T-helper 2 cell treated with Interferon-gamma antibody and Interleukin-4, amounts not matched to agents 5 μg/mL and 100 μg/mL, for 36 hours (primary cell): ENCODE results near the gene RWDD1.

ENCODE experiments used
- DNase-seq: peaks from one replicate; pipeline ENCODE4 v3.0.0; 2021; ENCODE audit warnings: low spot score
- H3K27ac Mint-ChIP-seq: one replicate; pipeline ENCODE4 v1.8.0; 2021; ENCODE audit warnings: mild to moderate bottlenecking, mixed read lengths
- H3K27me3 Mint-ChIP-seq: one replicate; pipeline ENCODE4 v1.8.0; 2021; ENCODE audit warnings: low read depth, mixed read lengths
- H3K36me3 Mint-ChIP-seq: one replicate; pipeline ENCODE4 v1.8.0; 2021; ENCODE audit warnings: low read depth, mixed read lengths
- H3K4me1 Mint-ChIP-seq: one replicate; pipeline ENCODE4 v1.8.0; 2021; ENCODE audit warnings: low read depth, mixed read lengths
- H3K4me3 Mint-ChIP-seq: one replicate; pipeline ENCODE4 v1.8.0; 2022; ENCODE audit warnings: mild to moderate bottlenecking, moderate library complexity, mixed read lengths
- H3K9me3 Mint-ChIP-seq: one replicate; pipeline ENCODE4 v1.8.0; 2021; ENCODE audit warnings: mixed read lengths

Gene RWDD1, protein sequence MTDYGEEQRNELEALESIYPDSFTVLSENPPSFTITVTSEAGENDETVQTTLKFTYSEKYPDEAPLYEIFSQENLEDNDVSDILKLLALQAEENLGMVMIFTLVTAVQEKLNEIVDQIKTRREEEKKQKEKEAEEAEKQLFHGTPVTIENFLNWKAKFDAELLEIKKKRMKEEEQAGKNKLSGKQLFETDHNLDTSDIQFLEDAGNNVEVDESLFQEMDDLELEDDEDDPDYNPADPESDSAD

DNA sequence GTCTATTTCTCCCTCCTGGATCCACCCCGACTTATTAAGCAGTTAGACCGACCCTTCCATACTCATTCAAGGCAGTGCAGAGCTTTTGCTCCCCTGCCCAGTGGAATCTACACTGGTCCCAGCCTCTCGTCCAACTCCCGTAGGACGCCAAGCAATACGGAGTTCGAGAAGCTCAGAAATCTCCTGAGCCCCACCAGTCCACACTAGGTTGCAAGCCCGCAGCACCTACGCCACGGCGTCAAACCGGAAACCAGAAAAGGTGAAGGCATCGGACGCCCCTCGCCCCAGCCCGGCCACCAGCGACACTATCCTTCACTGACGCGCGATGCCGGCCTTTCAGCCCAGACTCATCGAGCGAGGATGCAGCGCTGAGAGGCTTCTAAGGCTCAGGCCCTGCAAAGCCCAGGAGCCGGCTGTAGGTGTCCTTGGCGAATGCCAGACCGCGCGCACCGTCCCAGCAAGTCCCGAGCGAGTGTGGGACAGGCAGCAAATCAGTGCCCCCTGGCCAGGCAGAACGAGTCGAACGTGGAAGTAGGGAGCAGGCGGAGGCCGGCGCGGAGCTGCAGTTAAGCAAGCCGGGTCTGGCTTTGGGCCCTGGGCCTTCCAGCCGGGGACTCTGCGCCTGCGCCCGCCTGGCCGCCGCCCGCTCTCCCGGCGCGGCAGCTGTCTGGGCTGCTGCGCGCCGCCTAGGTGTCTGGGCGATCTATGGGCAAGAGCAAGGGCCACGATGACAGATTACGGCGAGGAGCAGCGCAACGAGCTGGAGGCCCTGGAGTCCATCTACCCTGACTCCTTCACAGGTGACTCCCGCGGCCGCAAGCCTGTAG is at the start of gene RWDD1:
TSS of gene RWDD1 (plus strand) at position 649 of the 827 bp plus-strand sequence. CDS start at position 728, 79 bp downstream.
- Mint-ChIP-seq H3K27ac (peak within 1 kb of the TSS; percentile 95), H3K27me3 (peaks cover 11% of the 10 kb centered on the region), H3K36me3 (peaks cover 12% of the 10 kb centered on the region), H3K4me1 (peaks cover 28% of the 10 kb centered on the region), H3K4me3 (peak within 1 kb of the TSS; percentile 97), H3K9me3 (no peaks in the 10 kb centered on the region)
- DNase-seq, result peak; percentile 99

DNA sequence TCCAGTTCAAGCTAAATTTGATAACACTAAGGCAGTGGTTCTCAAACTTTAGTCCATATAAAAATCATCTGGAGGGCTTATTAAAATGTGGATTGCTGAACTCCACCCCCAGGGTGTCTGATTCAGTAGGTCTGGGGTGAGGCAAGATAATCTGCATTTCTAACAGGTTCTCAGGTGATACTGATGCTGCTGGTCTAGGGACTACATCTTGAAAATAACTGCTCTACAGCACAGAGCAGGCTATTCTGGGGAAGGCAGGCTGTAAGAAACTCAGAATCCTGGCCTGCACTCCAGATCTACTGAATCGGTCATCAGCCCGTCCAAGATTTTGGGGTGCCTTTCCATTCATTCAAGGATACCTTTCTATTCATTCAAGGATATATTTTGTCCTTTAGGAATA is 48.4 kb upstream of the RWDD1 start:
- DNase-seq, result no peak
- no peak overlapping the region for H3K4me3 Mint-ChIP-seq
- H3K36me3 Mint-ChIP-seq, result no peaks in the 10 kb centered on the region
- peaks cover 37% of the 10 kb centered on the region for H3K27me3 Mint-ChIP-seq
- no peak overlapping the region for H3K27ac Mint-ChIP-seq
- H3K9me3 Mint-ChIP-seq, result no peaks in the 10 kb centered on the region
- H3K4me1 Mint-ChIP-seq, result no peaks in the 10 kb centered on the region

DNA sequence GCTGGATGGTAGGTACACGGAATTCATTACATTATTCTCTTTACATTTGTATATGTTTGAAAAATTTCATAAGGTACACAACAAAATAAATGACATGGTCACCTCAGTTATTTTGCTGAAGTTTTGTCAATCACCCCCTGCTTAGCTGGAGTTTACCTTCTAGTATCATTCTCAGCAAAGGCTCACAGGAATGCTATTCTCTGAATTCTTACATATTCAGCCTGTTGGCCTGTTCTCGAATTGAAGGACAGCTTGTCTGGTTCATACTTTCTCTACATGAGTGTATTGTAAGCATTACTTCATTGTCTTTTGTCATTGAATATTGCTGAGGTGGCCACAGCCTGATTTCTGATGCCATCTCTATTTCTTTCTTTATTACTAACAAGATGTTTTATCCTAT is 47.1 kb upstream of the RWDD1 start:
- peaks cover 35% of the 10 kb centered on the region for H3K27me3 Mint-ChIP-seq
- no peak for DNase-seq
- H3K27ac Mint-ChIP-seq, result no peak overlapping the region
- no peaks in the 10 kb centered on the region for H3K4me1 Mint-ChIP-seq
- H3K9me3 Mint-ChIP-seq, result no peaks in the 10 kb centered on the region
- no peak overlapping the region for H3K4me3 Mint-ChIP-seq
- no peaks in the 10 kb centered on the region for H3K36me3 Mint-ChIP-seq

DNA sequence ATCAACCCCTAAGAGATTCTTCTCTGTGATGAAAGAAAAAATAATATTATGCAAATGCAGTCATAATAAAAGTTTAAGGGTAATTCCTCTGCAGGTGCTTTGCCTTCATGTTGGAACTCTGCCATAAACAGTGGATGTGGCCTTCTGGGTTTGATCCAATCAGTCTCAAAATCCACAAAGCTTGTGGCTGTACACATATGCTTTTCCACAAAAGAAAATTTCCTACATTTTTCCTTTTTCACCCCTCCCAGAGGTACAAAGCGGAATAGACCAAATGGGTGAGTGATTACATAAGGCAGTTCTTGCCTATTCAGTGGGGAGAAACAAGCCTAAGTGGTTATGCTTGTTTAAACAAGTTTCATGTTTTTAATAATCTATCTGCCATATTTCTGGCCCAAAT is 43.2 kb upstream of the RWDD1 start:
- Mint-ChIP-seq H3K4me1 (no peaks in the 10 kb centered on the region), H3K36me3 (no peaks in the 10 kb centered on the region), H3K9me3 (no peaks in the 10 kb centered on the region), H3K27me3 (peaks cover 60% of the 10 kb centered on the region), H3K27ac (no peak overlapping the region), H3K4me3 (no peak overlapping the region)
- no peak for DNase-seq

DNA sequence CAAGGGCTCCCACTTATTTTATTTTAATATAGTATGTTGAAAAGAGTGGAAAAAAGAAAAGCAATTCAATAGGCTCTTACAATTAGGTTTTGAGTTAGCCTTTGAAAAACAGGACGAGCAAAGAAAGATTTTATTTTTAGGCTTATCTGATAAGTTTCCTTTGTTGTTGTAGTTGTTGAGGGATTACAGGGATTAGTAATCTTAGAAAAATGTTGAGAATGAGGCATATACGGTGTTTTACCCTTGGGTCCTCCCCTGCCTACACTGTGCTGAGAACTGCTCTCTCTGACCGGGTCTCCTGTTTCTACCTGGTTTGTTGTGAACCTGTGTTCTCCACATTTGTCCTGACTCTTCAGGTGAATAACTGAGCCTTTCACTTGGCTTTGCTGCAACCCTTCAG is 42.5 kb upstream of the RWDD1 start:
- H3K36me3 Mint-ChIP-seq, result no peaks in the 10 kb centered on the region

DNA sequence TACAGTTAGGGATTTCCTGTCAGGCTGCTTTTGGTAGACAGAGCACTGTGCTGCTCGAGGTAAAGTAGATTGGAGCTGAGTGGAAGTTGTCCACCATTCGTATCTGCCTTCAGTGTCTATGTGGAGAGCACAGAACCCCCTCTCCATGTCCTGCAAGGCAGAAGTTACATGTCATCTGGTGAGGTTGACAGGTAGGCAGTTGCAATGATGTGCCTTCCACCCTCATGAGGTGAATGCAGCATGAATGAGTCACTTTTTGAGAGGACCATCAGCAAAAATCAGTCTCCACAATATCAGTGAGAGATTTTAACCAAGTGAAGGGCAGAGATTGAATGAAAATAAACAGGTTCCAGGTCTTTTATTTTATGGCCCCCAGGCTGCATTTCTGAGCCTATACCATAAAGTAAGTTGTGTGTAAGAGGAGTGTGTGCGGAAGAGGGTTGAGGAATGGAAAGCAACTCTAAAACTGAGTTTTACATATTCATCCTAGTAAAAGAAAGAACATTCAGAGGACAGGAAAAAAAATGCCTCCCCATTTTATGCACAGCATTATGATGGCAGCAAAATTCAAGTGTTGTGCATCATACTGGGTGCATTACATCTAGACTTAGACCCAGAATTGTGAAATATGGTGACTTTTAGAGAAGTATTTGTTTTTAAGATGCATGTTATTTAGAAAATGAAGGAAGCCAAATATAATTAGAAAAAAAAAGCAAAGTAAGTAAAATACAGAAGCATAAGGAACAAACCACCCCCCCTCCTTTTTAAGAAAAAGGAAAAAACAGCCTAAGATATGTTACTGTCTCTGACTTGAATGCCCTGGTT is 41.6 kb upstream of the RWDD1 start:
- no peak overlapping the region for H3K27ac Mint-ChIP-seq
- no peaks in the 10 kb centered on the region for H3K36me3 Mint-ChIP-seq
- peaks cover 65% of the 10 kb centered on the region for H3K27me3 Mint-ChIP-seq
- DNase-seq, result no peak
- H3K9me3 Mint-ChIP-seq, result no peaks in the 10 kb centered on the region
- H3K4me1 Mint-ChIP-seq, result no peaks in the 10 kb centered on the region
- H3K4me3 Mint-ChIP-seq, result no peak overlapping the region

More for the DNA sequence above, 42.5 kb upstream of the RWDD1 start:
- Mint-ChIP-seq H3K27me3 (peaks cover 63% of the 10 kb centered on the region), H3K27ac (no peak overlapping the region), H3K9me3 (no peaks in the 10 kb centered on the region), H3K4me3 (no peak overlapping the region), H3K4me1 (no peaks in the 10 kb centered on the region)
- no peak for DNase-seq

DNA sequence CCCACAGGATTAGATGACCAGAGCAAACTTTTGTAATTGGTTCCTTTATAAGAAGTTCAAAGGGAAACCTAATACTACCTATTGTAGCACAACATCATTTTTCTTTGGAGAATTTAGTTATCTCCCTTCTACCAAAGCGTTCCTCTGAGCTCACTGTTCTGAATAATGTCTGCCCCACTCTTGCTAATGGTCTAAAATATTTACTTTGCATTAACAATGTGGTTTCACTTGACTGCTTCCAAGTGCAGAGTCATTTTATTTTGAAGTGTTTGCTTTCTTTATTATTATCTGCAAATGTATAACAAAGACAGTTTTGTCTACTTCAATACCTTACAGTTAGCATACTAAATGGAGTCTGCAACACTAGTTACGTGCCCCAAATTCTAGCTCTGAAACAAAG is 40.9 kb upstream of the RWDD1 start:
- H3K4me3 Mint-ChIP-seq, result no peak overlapping the region
- H3K36me3 Mint-ChIP-seq, result no peaks in the 10 kb centered on the region
- H3K27ac Mint-ChIP-seq, result no peak overlapping the region
- H3K9me3 Mint-ChIP-seq, result no peaks in the 10 kb centered on the region
- DNase-seq, result no peak
- H3K4me1 Mint-ChIP-seq, result no peaks in the 10 kb centered on the region
- peaks cover 61% of the 10 kb centered on the region for H3K27me3 Mint-ChIP-seq

DNA sequence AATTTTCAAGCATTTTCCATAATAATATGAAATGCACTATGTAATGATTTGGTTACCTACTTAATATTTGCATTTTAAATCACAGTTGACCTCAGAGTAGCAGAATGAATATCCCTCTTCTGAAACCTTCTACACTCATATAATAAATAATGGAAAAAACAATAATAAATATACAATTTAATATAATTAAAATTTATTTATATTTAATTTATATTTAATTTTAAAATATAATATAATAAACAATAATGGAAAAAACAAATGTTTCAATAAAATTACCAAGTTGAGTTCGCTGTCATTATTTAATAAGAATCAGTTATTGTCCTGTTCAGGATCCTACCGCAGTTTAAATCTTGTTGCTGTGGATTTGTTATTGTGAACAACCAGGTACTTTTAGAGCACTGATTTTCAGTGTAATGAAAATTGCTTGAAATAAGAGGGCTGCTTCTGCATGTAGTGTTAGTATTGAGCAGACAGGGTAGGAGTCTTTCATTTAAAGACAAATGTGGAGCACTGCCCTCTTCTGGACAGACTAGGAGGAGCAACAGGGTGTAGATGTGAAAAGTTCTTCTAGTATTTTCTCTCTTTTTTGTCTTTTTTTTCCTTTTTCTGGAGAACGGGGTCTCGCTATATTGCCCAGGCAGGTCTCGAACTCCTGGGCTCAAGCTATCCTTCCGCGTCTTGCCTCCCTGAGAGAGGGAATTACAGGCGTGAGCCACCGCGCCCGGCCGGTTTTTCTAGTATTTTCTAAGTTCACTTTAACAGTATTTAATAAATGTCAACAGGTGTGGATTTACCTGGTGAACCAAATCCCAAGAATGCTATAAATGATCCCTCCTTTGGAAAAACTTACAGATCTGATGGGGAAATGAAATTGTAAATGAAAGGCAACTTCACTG is 39.4 kb upstream of the RWDD1 start:
- H3K36me3 Mint-ChIP-seq, result no peaks in the 10 kb centered on the region
- no peak overlapping the region for H3K4me3 Mint-ChIP-seq
- H3K27me3 Mint-ChIP-seq, result peaks cover 50% of the 10 kb centered on the region
- DNase-seq, result peak; percentile 18
- H3K27ac Mint-ChIP-seq, result no peak overlapping the region
- H3K9me3 Mint-ChIP-seq, result no peaks in the 10 kb centered on the region
- no peaks in the 10 kb centered on the region for H3K4me1 Mint-ChIP-seq

DNA sequence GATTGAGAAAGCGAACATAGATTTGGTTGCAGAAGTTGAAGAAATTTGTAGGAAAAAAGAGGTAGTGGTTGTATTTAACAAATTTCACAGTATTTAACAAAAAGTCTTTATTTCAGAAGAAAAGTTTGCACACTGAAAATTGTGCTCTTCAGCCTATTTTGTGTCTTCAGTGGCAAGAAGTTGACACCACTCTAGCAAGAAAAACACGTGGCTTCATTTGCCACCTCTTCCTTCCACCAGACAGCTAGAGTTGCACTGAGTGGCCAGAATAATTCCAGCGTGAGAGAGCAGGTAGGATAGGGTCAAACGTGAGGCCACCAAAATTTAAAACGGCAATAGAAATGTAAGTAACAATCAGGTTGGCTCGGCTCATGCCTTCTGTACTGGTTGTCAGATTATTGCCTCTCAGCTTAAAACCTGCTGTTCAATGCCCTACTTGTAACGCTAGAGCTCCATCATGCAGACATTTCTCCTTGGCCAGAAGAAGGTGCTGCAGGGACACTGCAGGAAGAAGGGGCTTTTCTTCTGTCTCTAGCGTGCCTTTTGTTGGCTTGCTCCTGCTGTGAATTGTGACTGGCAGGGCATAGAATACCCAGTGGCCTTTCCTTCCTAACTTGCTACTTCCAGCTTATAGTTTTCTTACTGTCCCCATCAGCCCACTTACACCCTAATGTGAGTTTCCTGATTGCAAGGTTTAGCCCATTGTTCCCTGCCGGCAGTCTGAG is 37.9 kb upstream of the RWDD1 start:
- H3K27me3 Mint-ChIP-seq, result peaks cover 46% of the 10 kb centered on the region
- H3K36me3 Mint-ChIP-seq, result no peaks in the 10 kb centered on the region
- H3K4me3 Mint-ChIP-seq, result no peak overlapping the region
- H3K9me3 Mint-ChIP-seq, result no peaks in the 10 kb centered on the region
- H3K4me1 Mint-ChIP-seq, result no peaks in the 10 kb centered on the region
- DNase-seq, result no peak
- no peak overlapping the region for H3K27ac Mint-ChIP-seq

DNA sequence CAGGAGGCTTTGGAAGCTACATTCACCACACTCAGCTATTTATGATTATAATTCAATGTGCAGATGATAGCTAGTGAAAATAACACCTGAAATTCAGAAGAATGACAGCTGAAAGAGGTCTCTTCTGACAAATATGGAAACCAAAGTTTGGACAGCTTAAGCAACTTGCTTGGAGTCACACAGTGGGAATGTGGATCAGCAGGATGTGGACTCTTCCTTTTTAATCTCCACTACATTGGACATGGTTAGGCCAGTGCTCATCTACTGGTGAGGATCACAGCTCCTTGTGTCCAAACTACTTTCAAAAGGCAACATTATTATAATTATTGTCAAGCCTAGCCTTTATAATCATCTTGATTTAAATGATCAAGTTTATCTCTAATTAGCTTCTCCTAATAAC is 36.2 kb upstream of the RWDD1 start:
- DNase-seq, result no peak
- Mint-ChIP-seq H3K9me3 (no peaks in the 10 kb centered on the region), H3K36me3 (no peaks in the 10 kb centered on the region), H3K4me1 (no peaks in the 10 kb centered on the region), H3K27ac (no peak overlapping the region), H3K27me3 (peaks cover 41% of the 10 kb centered on the region), H3K4me3 (no peak overlapping the region)

DNA sequence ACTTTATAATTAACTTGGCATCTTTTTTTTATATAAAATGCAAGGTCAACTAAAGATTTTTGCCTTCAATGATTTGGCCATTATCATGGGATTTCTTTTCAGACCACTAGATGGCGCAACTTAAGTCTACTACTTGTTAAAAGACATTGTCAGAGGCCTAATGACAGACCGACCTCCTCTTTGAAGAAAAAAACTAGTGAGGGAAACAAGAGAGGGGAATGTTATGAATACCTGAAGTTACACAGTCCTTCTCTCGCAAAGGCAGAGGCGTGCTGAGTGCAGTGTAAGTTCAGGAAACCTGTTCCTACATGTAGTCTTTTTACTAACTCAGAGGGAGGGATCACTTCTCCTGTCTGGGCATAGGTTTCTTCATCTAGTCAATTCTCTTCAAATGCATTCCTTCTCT is 35.1 kb upstream of the RWDD1 start:
- Mint-ChIP-seq H3K27ac (no peak overlapping the region), H3K4me1 (no peaks in the 10 kb centered on the region), H3K36me3 (no peaks in the 10 kb centered on the region), H3K4me3 (no peak overlapping the region), H3K9me3 (no peaks in the 10 kb centered on the region), H3K27me3 (peaks cover 36% of the 10 kb centered on the region)
- DNase-seq, result no peak

DNA sequence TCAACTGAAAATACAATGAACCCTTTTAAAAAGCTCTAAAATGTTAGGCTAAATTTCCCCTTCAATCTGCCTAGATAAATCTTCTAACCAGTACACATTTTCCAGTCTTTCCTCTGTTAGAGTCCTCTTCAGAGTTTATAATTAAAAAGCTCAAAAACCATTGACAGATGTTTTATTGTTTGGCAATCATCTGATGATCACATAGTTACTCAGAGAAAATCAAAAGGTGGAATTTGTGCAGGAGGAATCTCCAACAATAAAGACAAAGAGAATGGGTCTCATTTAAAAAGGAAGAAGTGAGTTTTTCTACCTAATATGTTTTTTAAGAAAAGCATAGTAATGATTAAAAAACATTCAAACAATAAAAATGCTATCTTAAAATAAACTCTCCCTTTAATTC is 28.9 kb upstream of the RWDD1 start:
- Mint-ChIP-seq H3K27ac (no peak overlapping the region), H3K27me3 (peaks cover 44% of the 10 kb centered on the region), H3K4me1 (no peaks in the 10 kb centered on the region), H3K36me3 (no peaks in the 10 kb centered on the region), H3K9me3 (no peaks in the 10 kb centered on the region), H3K4me3 (no peak overlapping the region)
- DNase-seq, result no peak

DNA sequence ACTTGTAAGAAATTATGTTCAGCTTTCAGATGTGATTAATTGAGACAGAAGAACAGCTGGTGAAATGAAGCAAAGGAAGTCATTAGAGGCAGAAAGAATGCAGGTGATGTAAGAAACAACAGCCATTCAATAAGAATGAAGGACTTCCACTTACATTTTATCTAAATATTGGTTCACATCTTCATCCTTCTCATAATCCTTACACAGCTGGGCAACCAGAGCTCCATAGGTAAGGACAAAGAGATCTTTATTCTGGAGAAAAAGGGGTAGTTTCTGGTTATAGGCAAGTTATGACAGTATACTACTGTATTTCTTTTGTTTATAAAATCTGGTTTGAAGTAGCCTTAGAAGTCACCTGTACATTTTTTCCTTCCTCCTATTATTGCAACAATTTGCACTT is 28.2 kb upstream of the RWDD1 start:
- Mint-ChIP-seq H3K4me1 (no peaks in the 10 kb centered on the region), H3K4me3 (no peak overlapping the region), H3K36me3 (no peaks in the 10 kb centered on the region), H3K27me3 (peaks cover 44% of the 10 kb centered on the region), H3K27ac (no peak overlapping the region), H3K9me3 (no peaks in the 10 kb centered on the region)
- DNase-seq, result no peak
